HUES64 (cell line): ENCODE results near the gene EYA4.

Source experiments
- H3K27ac ChIP-seq: 2 replicates; pipeline ENCODE4 v1.7.0; 2013; ENCODE audit warnings: low read depth, low read length, inconsistent platforms
- H3K27me3 ChIP-seq: 2 replicates; pipeline ENCODE4 v1.6.1; 2013; ENCODE audit warnings: mild to moderate bottlenecking, low read length; ENCODE audit not compliant: insufficient read depth
- H3K36me3 ChIP-seq: 2 replicates; pipeline ENCODE4 v1.6.1; 2013; ENCODE audit warnings: mild to moderate bottlenecking, low read length; ENCODE audit not compliant: insufficient read depth
- H3K4me1 ChIP-seq: 2 replicates; pipeline ENCODE4 v1.6.1; 2013; ENCODE audit warnings: mild to moderate bottlenecking, low read length, moderate library complexity; ENCODE audit not compliant: insufficient read depth
- H3K4me3 ChIP-seq: 2 replicates; pipeline ENCODE4 v1.5.1; 2013; ENCODE audit warnings: mild to moderate bottlenecking, low read length, moderate library complexity
- H3K9ac ChIP-seq: 2 replicates; pipeline ENCODE4 v1.6.1; 2013; ENCODE audit warnings: mild to moderate bottlenecking, low read depth, low read length
- H3K9me3 ChIP-seq: 2 replicates; pipeline ENCODE4 v1.6.1; 2013; ENCODE audit warnings: low read depth, low read length; ENCODE audit not compliant: insufficient read depth
- WGBS: fragments of 150-250, 120-280 bp; methylation state at CpG from one replicate; pipeline ENCODE4 v1.1.7; 2013; ENCODE audit warnings: missing lambda C conversion rate; 5-methylcytosine and 5-hydroxymethylcytosine counted together

EYA4 gene

DNA sequence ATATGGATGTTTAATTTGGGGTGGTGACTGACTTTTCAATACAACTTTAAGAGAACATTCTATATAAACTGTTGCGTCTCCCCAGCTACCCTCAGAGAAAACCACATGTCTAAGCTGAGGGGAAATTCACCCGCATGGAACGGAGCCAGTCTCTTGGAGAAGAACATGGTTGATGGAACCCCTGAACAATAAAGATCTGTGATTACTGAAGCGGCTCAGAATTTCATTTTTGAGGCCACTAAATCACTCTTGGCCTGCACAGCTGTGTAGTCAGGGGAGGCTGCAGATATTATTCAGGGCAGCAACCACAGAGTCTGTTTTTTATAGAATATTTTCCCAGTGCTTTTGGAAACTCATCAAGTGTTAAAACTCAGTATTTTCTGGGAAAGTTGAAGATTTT is 73.8 kb downstream of the EYA4 start:
- Histone ChIP-seq H3K36me3 (no peaks in the 10 kb centered on the region), H3K27ac (no peak overlapping the region), H3K4me3 (no peak overlapping the region), H3K4me1 (peaks cover 24% of the 10 kb centered on the region), H3K27me3 (no peaks in the 10 kb centered on the region), H3K9ac (no peak overlapping the region), H3K9me3 (no peaks in the 10 kb centered on the region)
- 97% methylated on average over 4 of the region's 4 CpGs for WGBS

DNA sequence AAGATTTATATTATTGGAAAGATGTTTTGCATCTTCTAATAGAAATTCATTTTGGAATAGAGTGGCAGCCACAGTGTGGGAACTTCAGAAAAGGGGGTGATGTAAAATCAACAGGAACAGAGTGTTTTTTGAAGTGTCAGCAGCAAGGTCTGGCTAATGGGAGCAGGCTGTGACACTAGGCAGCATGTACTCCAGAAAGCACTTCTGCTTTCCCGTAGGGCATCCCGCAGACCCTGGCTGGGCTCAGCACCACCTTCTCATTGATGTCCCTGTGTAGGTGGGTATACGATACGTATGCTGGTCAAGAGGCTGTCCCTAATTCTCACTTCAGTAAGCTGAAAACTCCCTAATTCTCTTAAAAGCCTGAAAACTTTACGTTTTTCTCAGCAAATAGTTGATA is 74.7 kb downstream of the EYA4 start:
- Histone ChIP-seq H3K4me1 (peaks cover 24% of the 10 kb centered on the region), H3K27ac (no peak overlapping the region), H3K36me3 (no peaks in the 10 kb centered on the region), H3K4me3 (no peak overlapping the region), H3K9me3 (no peaks in the 10 kb centered on the region), H3K9ac (no peak overlapping the region), H3K27me3 (no peaks in the 10 kb centered on the region)
- WGBS = 90% methylated on average over 4 of the region's 5 CpGs

- H3K36me3 ChIP-seq = no peaks in the 10 kb centered on the region
- 96% methylated on average over 4 of the region's 4 CpGs for WGBS
- H3K9ac ChIP-seq = no peak overlapping the region
Measured at GRCh38 chr6:133317704-133318103, 76.5 kb downstream of the EYA4 start.

GRCh38 chr6:133326584-133326983 is 85.4 kb downstream of the EYA4 start:
- WGBS = 93% methylated on average over 9 of the region's 9 CpGs
- H3K9ac ChIP-seq = no peak overlapping the region
- no peaks in the 10 kb centered on the region for H3K4me1 ChIP-seq
- no peaks in the 10 kb centered on the region for H3K27me3 ChIP-seq
- H3K36me3 ChIP-seq = no peaks in the 10 kb centered on the region
- H3K27ac ChIP-seq = no peak overlapping the region
- no peaks in the 10 kb centered on the region for H3K9me3 ChIP-seq
- H3K4me3 ChIP-seq = no peak overlapping the region

More at GRCh38 chr6:133317704-133318103, 76.5 kb downstream of the EYA4 start:
- H3K27ac ChIP-seq = no peak overlapping the region
- no peaks in the 10 kb centered on the region for H3K9me3 ChIP-seq
- H3K27me3 ChIP-seq = no peaks in the 10 kb centered on the region
- H3K4me1 ChIP-seq = peaks cover 11% of the 10 kb centered on the region
- no peak overlapping the region for H3K4me3 ChIP-seq

- no peaks in the 10 kb centered on the region for H3K4me1 ChIP-seq
- 95% methylated on average over 3 of the region's 3 CpGs for WGBS
- H3K27me3 ChIP-seq = no peaks in the 10 kb centered on the region
- no peak overlapping the region for H3K9ac ChIP-seq
- H3K27ac ChIP-seq = no peak overlapping the region
- H3K9me3 ChIP-seq = no peaks in the 10 kb centered on the region
- H3K4me3 ChIP-seq = no peak overlapping the region
- no peaks in the 10 kb centered on the region for H3K36me3 ChIP-seq
Measured at GRCh38 chr6:133333852-133334251, 92.7 kb downstream of the EYA4 start.

GRCh38 chr6:133337308-133337707 is 96.2 kb downstream of the EYA4 start:
- Histone ChIP-seq H3K9me3 (no peaks in the 10 kb centered on the region), H3K27ac (no peak overlapping the region), H3K9ac (no peak overlapping the region), H3K36me3 (no peaks in the 10 kb centered on the region), H3K4me3 (no peak overlapping the region), H3K27me3 (no peaks in the 10 kb centered on the region), H3K4me1 (no peaks in the 10 kb centered on the region)
- WGBS = 87% methylated on average over 1 of the region's 1 CpG

DNA sequence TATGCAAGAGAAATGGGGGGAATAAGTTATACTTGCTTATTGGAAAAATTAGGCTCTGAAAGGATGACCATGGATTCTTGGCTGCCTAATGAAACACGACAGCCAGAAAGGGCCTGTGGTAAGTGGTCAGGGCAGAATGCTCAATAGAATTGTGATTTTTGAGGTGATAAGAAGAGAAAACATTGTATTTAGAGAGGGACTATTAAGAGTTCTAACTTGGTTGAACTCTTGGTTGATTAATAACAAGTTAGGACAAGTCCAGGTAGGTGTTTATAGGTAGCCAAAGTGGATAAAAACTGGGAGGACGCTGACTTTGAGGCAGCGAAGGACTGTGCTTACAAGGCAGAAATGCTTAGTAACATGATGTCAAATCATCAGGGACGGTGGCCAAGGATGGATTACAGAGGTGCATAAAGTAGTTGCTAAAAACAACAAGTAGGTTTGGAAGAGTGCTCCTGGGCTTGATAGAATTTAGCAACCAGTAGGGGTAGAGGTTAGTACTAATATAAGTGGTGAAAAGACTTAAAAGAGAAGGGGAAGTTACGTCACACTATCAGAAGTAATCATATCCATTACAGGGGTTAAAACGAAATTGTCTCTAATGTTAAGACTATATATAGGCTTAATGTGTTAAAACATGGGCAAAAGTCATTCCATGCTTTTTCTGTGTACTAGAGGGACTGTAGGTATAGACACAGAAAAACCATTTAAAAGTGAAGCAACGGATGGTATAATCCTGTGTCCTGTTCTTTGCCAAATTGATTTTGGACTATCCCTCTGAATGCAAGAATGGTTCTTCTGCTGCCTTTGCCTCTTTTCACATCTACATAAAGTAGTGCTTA is 98.6 kb downstream of the EYA4 start:
- WGBS = 88% methylated on average over 6 of the region's 7 CpGs
- Histone ChIP-seq H3K4me3 (no peak overlapping the region), H3K9ac (no peak overlapping the region), H3K36me3 (no peaks in the 10 kb centered on the region), H3K4me1 (no peaks in the 10 kb centered on the region), H3K27ac (no peak overlapping the region), H3K27me3 (no peaks in the 10 kb centered on the region), H3K9me3 (no peaks in the 10 kb centered on the region)

GRCh38 chr6:133340557-133340956 is 99.4 kb downstream of the EYA4 start:
- Histone ChIP-seq H3K4me1 (no peaks in the 10 kb centered on the region), H3K27ac (no peak overlapping the region), H3K9ac (no peak overlapping the region), H3K36me3 (no peaks in the 10 kb centered on the region), H3K9me3 (no peaks in the 10 kb centered on the region), H3K4me3 (no peak overlapping the region), H3K27me3 (no peaks in the 10 kb centered on the region)
- WGBS = 91% methylated on average over 3 of the region's 3 CpGs

DNA sequence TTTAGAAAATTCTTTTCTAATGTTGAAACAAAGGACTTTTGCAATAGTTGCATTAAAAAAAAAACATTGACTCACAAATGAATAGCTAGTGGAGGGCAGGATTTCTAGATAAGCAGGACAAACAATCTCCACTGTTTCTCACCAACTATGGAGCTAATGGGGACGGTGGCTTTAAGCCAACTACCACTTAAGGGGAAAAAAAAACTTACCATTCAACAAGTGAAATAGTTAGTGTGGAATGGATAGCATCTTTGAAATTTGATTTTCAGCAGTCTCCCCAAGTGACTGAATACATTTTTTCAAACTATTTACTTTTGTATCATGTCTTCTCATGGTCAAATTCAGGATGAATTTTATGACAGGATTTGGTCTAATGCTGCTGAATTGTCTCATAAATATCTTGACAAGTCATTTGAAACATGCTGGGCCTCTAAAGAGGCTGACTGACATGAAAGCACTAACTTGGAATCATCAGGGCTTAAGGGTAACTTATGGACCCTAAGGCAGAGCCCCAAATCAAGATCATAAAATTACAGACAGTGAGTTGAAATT is 100.5 kb downstream of the EYA4 start:
- H3K4me1 ChIP-seq = no peaks in the 10 kb centered on the region
- no peak overlapping the region for H3K4me3 ChIP-seq
- WGBS = no CpG with 5 or more reads among the region's 1 CpG
- no peaks in the 10 kb centered on the region for H3K27me3 ChIP-seq
- no peaks in the 10 kb centered on the region for H3K9me3 ChIP-seq
- no peaks in the 10 kb centered on the region for H3K36me3 ChIP-seq
- no peak overlapping the region for H3K27ac ChIP-seq
- no peak overlapping the region for H3K9ac ChIP-seq

DNA sequence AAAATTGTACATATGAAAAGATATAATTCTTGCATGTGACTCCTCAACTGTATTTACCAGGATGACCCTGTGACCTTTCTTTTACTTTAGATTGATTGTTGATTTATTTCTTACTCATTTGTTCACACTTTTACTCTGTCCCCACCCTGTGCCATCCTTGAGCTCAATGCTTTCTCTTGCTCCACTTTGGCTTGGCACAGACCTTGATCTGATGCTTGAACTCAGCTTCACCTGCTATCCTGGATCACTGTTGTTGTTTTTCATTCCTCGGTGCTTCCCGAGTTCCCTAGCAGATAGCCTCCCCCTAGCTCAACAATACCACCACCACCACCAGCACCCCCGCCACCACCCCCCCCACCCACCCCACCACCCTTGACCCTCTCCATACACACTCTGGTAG is 102.1 kb downstream of the EYA4 start:
- 80% methylated on average over 2 of the region's 3 CpGs for WGBS
- Histone ChIP-seq H3K9ac (no peak overlapping the region), H3K4me3 (no peak overlapping the region), H3K36me3 (no peaks in the 10 kb centered on the region), H3K9me3 (no peaks in the 10 kb centered on the region), H3K27ac (no peak overlapping the region), H3K4me1 (no peaks in the 10 kb centered on the region), H3K27me3 (no peaks in the 10 kb centered on the region)

GRCh38 chr6:133348846-133349245 is 107.7 kb downstream of the EYA4 start:
- no peaks in the 10 kb centered on the region for H3K4me1 ChIP-seq
- WGBS = 87% methylated on average over 3 of the region's 3 CpGs
- H3K36me3 ChIP-seq = no peaks in the 10 kb centered on the region
- no peak overlapping the region for H3K9ac ChIP-seq
- H3K4me3 ChIP-seq = no peak overlapping the region
- no peak overlapping the region for H3K27ac ChIP-seq
- H3K9me3 ChIP-seq = no peaks in the 10 kb centered on the region
- H3K27me3 ChIP-seq = no peaks in the 10 kb centered on the region
